Ascending aorta (tissue), 2 donors: ENCODE data around the gene DNAJA2. TPM values are rescaled to one million over a fixed set of nuclear protein-coding genes. Genes with fewer than 3 reads are reported as not detected.

Experiments
- DNase-seq, 2 donors: peaks; one replicate each; pipeline ENCODE4 v3.0.0-alpha.2; 2019; ENCODE audit warnings: low spot score in 2 of 2
- H3K27ac ChIP-seq, 2 donors: fragments of 200-600 bp; sonication (generic); one replicate each; pipeline ENCODE4 v1.5.1; 2016 to 2017; ENCODE audit warnings: mild to moderate bottlenecking in 1 of 2
- H3K27me3 ChIP-seq: fragments of 200-600 bp; sonication (generic); one replicate; pipeline ENCODE4 v1.5.1; 2017
- H3K36me3 ChIP-seq, 2 donors: fragments of 200-600 bp; sonication (generic); one replicate each; pipeline ENCODE4 v1.5.1; 2016
- H3K4me1 ChIP-seq, 2 donors: fragments of 200-600 bp; sonication (generic); one replicate each; pipeline ENCODE4 v1.5.1; 2016 to 2017; ENCODE audit warnings: mild to moderate bottlenecking in 1 of 2
- H3K4me3 ChIP-seq, 2 donors: fragments of 200-600 bp; sonication (generic); one replicate each; pipeline ENCODE4 v1.5.1; 2016 to 2017; ENCODE audit warnings: mild to moderate bottlenecking in 1 of 2
- H3K9me3 ChIP-seq, 2 donors: fragments of 200-600 bp; sonication (generic); one replicate each; pipeline ENCODE4 v1.5.1; 2016
- CTCF ChIP-seq, 3 experiments: fragments of 200-600 bp in 2 of 3; fragments of 450-650 bp in 1 of 3; sonication (generic) in 2 of 3; IDR thresholded peaks; one replicate each; pipeline ENCODE4 v1.5.1; 2016 to 2019; ENCODE audit warnings: antibody characterized with exemption in 3 of 3, mild to moderate bottlenecking in 1 of 3, moderate library complexity in 1 of 3
- intact Hi-C: fragments of 100-400 bp; cut with DNase I; formaldehyde crosslinking; loops from one replicate; pipeline ENCODE4 v1.15.1; 2023
- total RNA-seq: library from RNA; depleted of rRNA; stranded (reverse); fragments of >200 nt; gene quantifications from one replicate; pipeline ENCODE4 v1.1.0, GENCODE V29; 2016

The DNAJA2 gene
- total RNA-seq, 1 donor from 2014 or later = 15.8 TPM

- Histone ChIP-seq H3K4me1 (no peaks in the 10 kb centered on the region), H3K27me3 (no peaks in the 10 kb centered on the region), H3K9me3 (no peaks in the 10 kb centered on the region), H3K4me3 (no peak overlapping the region), H3K36me3 (peaks cover 9 to 25% of the 10 kb centered on the region in 2 donors), H3K27ac (no peak overlapping the region)
- intact Hi-C loops = no loop called here
- no peak for DNase-seq
- TF ChIP-seq CTCF (IDR thresholded peaks at IDR 0.05) = no peak
Measured at GRCh38 chr16:46918905-46919792, 54.3 kb downstream of the DNAJA2 start.

GRCh38 chr16:46918400-46918799 lies 55.1 kb downstream of the DNAJA2 start:
- intact Hi-C loops = no loop called here
- Histone ChIP-seq H3K27me3 (no peaks in the 10 kb centered on the region), H3K36me3 (peaks cover 5 to 18% of the 10 kb centered on the region in 2 donors)

GRCh38 chr16:46916980-46917379 lies 56.5 kb downstream of the DNAJA2 start:
- Histone ChIP-seq H3K9me3 (no peaks in the 10 kb centered on the region), H3K27ac (no peak overlapping the region), H3K36me3 (peaks cover 0 to 4% of the 10 kb centered on the region in 2 donors), H3K4me3 (no peak overlapping the region), H3K4me1 (no peaks in the 10 kb centered on the region), H3K27me3 (no peaks in the 10 kb centered on the region)
- TF ChIP-seq CTCF (IDR thresholded peaks at IDR 0.05) = no peak
- DNase-seq = no peak
- intact Hi-C loops = no loop called here

More at GRCh38 chr16:46918400-46918799, 55.1 kb downstream of the DNAJA2 start:
- Histone ChIP-seq H3K4me3 (no peak overlapping the region), H3K27ac (no peak overlapping the region), H3K4me1 (no peaks in the 10 kb centered on the region), H3K9me3 (no peaks in the 10 kb centered on the region)
- DNase-seq = no peak
- no peak for TF ChIP-seq CTCF (IDR thresholded peaks at IDR 0.05)

GRCh38 chr16:46915483-46916025 lies 57.9 kb downstream of the DNAJA2 start:
- intact Hi-C loops = no loop called here
- H3K36me3 ChIP-seq = peaks cover 0 to 4% of the 10 kb centered on the region in 2 donors
- DNase-seq = no peak
- H3K27ac ChIP-seq = no peak overlapping the region
- H3K9me3 ChIP-seq = no peaks in the 10 kb centered on the region
- H3K27me3 ChIP-seq = no peaks in the 10 kb centered on the region
- H3K4me1 ChIP-seq = no peaks in the 10 kb centered on the region
- no peak overlapping the region for H3K4me3 ChIP-seq
- no peak for TF ChIP-seq CTCF (IDR thresholded peaks at IDR 0.05)

GRCh38 chr16:46914556-46915201 lies 58.8 kb downstream of the DNAJA2 start:
- peaks cover 0 to 4% of the 10 kb centered on the region in 2 donors for H3K36me3 ChIP-seq
- H3K9me3 ChIP-seq = no peaks in the 10 kb centered on the region
- H3K27me3 ChIP-seq = no peaks in the 10 kb centered on the region
- H3K4me3 ChIP-seq = no peak overlapping the region
- no peak for DNase-seq
- no peak for TF ChIP-seq CTCF (IDR thresholded peaks at IDR 0.05)
- intact Hi-C loops = no loop called here
- no peak overlapping the region for H3K27ac ChIP-seq
- H3K4me1 ChIP-seq = no peaks in the 10 kb centered on the region
